Breast epithelium (tissue), 4 donors: Measurements from ENCODE around the gene CREBZF. TPM values are rescaled to one million over a fixed set of nuclear protein-coding genes. Genes with fewer than 3 reads are reported as not detected.

Source experiments
- DNase-seq, 2 donors: peaks; one replicate each; pipeline ENCODE4 v3.0.0-alpha.2; 2019; ENCODE audit warnings: low spot score in 2 of 2
- H3K27ac ChIP-seq, 2 donors: fragments of 200-600 bp; sonication (generic) in 1 of 2; one replicate each; pipeline ENCODE4 v1.5.1; 2016 to 2019; ENCODE audit warnings: mild to moderate bottlenecking in 1 of 2
- H3K27me3 ChIP-seq, 2 donors: fragments of 200-600 bp; sonication (generic) in 1 of 2; one replicate each; pipeline versions ENCODE4 v1.5.1 to v1.6.0; 2017 to 2019; ENCODE audit warnings: control low read depth in 1 of 2, mild to moderate bottlenecking in 1 of 2
- H3K36me3 ChIP-seq: fragments of 200-600 bp; one replicate; pipeline ENCODE4 v1.5.1; 2019
- H3K4me1 ChIP-seq, 2 donors: fragments of 200-600 bp; sonication (generic); one replicate each; pipeline ENCODE4 v1.5.1; 2016 to 2019; ENCODE audit warnings: control low read depth in 1 of 2
- H3K4me3 ChIP-seq, 3 donors: fragments of 200-600 bp; sonication (generic); 1 replicate in 2 of 3; 2 replicates in 1 of 3; pipeline ENCODE4 v1.5.1; 2016 to 2019; ENCODE audit warnings: mild to moderate bottlenecking in 3 of 3, moderate library complexity in 2 of 3
- H3K9me3 ChIP-seq, 2 donors: fragments of 200-600 bp; sonication (generic) in 1 of 2; one replicate each; pipeline ENCODE4 v1.5.1; 2016 to 2019; ENCODE audit warnings: control low read depth in 1 of 2
- CTCF ChIP-seq, 3 donors: fragments of 450-650 bp; IDR thresholded peaks; one replicate each; pipeline ENCODE4 v1.5.1; 2016 to 2017; ENCODE audit warnings: antibody characterized with exemption in 3 of 3, mild to moderate bottlenecking in 3 of 3, moderate library complexity in 3 of 3
- POLR2A ChIP-seq: fragments of 450-650 bp; IDR thresholded peaks from one replicate; pipeline ENCODE4 v1.6.1; 2016; ENCODE audit warnings: antibody characterized with exemption, mild to moderate bottlenecking, moderate library complexity
- POLR2AphosphoS5 ChIP-seq, 3 donors: sonication (generic); formaldehyde crosslinking; IDR thresholded peaks; one replicate each; pipeline ENCODE4 v1.6.1; 2017; ENCODE audit warnings: antibody characterized with exemption in 3 of 3
- intact Hi-C: fragments of 100-400 bp; cut with DNase I; formaldehyde crosslinking; loops from one replicate; pipeline ENCODE4 v1.15.1; 2023; ENCODE audit warnings: low total_unique reads
- total RNA-seq, 3 donors: library from RNA; depleted of rRNA; stranded (reverse); fragments of >200 nt; gene quantifications; one replicate each; pipeline ENCODE4 v1.1.0, GENCODE V29; 2016

Gene CREBZF
- total RNA-seq, 3 donors from 2014 or later, result 49.6 to 120 (median 107) TPM

- no peaks in the 10 kb centered on the region for H3K4me1 ChIP-seq
- H3K36me3 ChIP-seq, result no peaks in the 10 kb centered on the region
- no peaks in the 10 kb centered on the region for H3K27me3 ChIP-seq
- no peak for TF ChIP-seq POLR2AphosphoS5 (IDR thresholded peaks at IDR 0.05)
- TF ChIP-seq POLR2A, result no peak
- no peak for TF ChIP-seq CTCF (IDR thresholded peaks at IDR 0.05)
- intact Hi-C loops, result no loop called here
- H3K27ac ChIP-seq, result no peak overlapping the region
- H3K9me3 ChIP-seq, result no peaks in the 10 kb centered on the region
- no peak overlapping the region for H3K4me3 ChIP-seq
- DNase-seq, result no peak
Measured at GRCh38 chr11:85695546-85695945, 30.6 kb upstream of the CREBZF start.

GRCh38 chr11:85694385-85694980 is 29.6 kb upstream of the CREBZF start:
- H3K36me3 ChIP-seq, result no peaks in the 10 kb centered on the region
- no peak for DNase-seq
- no peak overlapping the region for H3K4me3 ChIP-seq
- TF ChIP-seq CTCF (IDR thresholded peaks at IDR 0.05), result peak in 2 of 3 donors; percentile 28 to 59
- TF ChIP-seq POLR2AphosphoS5 (IDR thresholded peaks at IDR 0.05), result no peak
- no peak overlapping the region for H3K27ac ChIP-seq
- H3K4me1 ChIP-seq, result no peaks in the 10 kb centered on the region
- no peaks in the 10 kb centered on the region for H3K27me3 ChIP-seq
- intact Hi-C loops, result no loop called here
- no peaks in the 10 kb centered on the region for H3K9me3 ChIP-seq

GRCh38 chr11:85685820-85686459 is 21.0 kb upstream of the CREBZF start, which contains the start of gene CCDC89:
TSS of gene CCDC89 (minus strand) at chr11:85686195. CDS start at chr11:85686130, 65 bp downstream.
- TF ChIP-seq CTCF (IDR thresholded peaks at IDR 0.05) (no peak), POLR2AphosphoS5 (IDR thresholded peaks at IDR 0.05) (peak in 1 of 3 donors; percentile 21), POLR2A (no peak)
- intact Hi-C loops, result loop anchor here (2.0 kb wide), 1 partner anchor 37 kb away; no protein-coding TSS in a partner anchor

GRCh38 chr11:85685125-85685819 is 20.3 kb upstream of the CREBZF start:
- Histone ChIP-seq H3K4me1 (no peaks in the 10 kb centered on the region), H3K9me3 (no peaks in the 10 kb centered on the region), H3K27me3 (no peaks in the 10 kb centered on the region), H3K4me3 (peak overlapping the region; percentile 38 to 59 (median 49)), H3K27ac (peak overlapping the region; percentile 71 to 75), H3K36me3 (no peaks in the 10 kb centered on the region)
- TF ChIP-seq POLR2A (no peak), CTCF (IDR thresholded peaks at IDR 0.05) (no peak), POLR2AphosphoS5 (IDR thresholded peaks at IDR 0.05) (no peak)
- no peak for DNase-seq
- intact Hi-C loops, result no loop called here

More at GRCh38 chr11:85685820-85686459, 21.0 kb upstream of the CREBZF start, which contains the start of gene CCDC89:
- peak within 1 kb of the TSS; percentile 38 to 59 (median 49) for H3K4me3 ChIP-seq
- no peaks in the 10 kb centered on the region for H3K9me3 ChIP-seq
- DNase-seq, result peak in 1 of 2 donors; percentile 77
- no peaks in the 10 kb centered on the region for H3K4me1 ChIP-seq
- no peaks in the 10 kb centered on the region for H3K27me3 ChIP-seq
- no peaks in the 10 kb centered on the region for H3K36me3 ChIP-seq
- peak within 1 kb of the TSS; percentile 71 to 75 for H3K27ac ChIP-seq
